IMR-90 (cell line): ENCODE results near the gene ATP5PD. TPM values are rescaled to one million over a fixed set of nuclear protein-coding genes. Genes with fewer than 3 reads are reported as not detected.
"Not testable (repeated sequence)": the region's sequence is repeated elsewhere in the genome, so short reads cannot be mapped to it uniquely, and the experiment has no call there.

Experiments
- ATAC-seq: fragments of 200-7000 bp; cut with Tn5 transposase; 2 replicates; pipeline ENCODE4 v1.9.1; 2020; ENCODE audit warnings: low read depth, mild to moderate bottlenecking, moderate library complexity
- BruUV-seq: library from RNA; stranded (reverse); fragments of 400-500 nt; replicated peaks from 2 replicates; lab custom pipeline; 2021; lab: Mats Ljungman, UMichigan
- CTCF ChIA-PET: fragments of 300-600 bp; formaldehyde crosslinking; extraction: SDS; loops from one replicate; lab custom pipeline; 2021; ENCODE audit warnings: antibody characterized with exemption; lab: Yijun Ruan, JAX
- POLR2A ChIA-PET: fragments of 300-600 bp; sonication (Branson Sonifier 250); formaldehyde crosslinking; loops from one replicate; lab custom pipeline; 2022; ENCODE audit warnings: antibody characterized with exemption; ENCODE audit not compliant: unreplicated experiment; lab: Charles Lee
- DNase-seq: peaks from one replicate; pipeline ENCODE4 v3.0.0; 2013
- H2AFZ ChIP-seq: replicated peaks from 2 replicates; pipeline ENCODE3; 2013; ENCODE audit warnings: low read length, mild to moderate bottlenecking; ENCODE audit not compliant: poor library complexity
- H2AK5ac ChIP-seq: 2 replicates; pipeline ENCODE4 v1.6.1; 2013; ENCODE audit warnings: low read depth, low read length, inconsistent platforms
- H2AK9ac ChIP-seq: replicated peaks from 2 replicates; pipeline ENCODE3; 2013; ENCODE audit warnings: mild to moderate bottlenecking, low read depth, low read length, moderate library complexity; ENCODE audit not compliant: poor library complexity
- H2BK120ac ChIP-seq: 2 replicates; pipeline ENCODE4 v1.6.1; 2013; ENCODE audit warnings: low read depth, low read length, inconsistent platforms
- H2BK15ac ChIP-seq: 3 replicates; pipeline ENCODE4 v1.6.1; 2013; ENCODE audit warnings: low read depth, low read length, inconsistent platforms
- H2BK20ac ChIP-seq: 2 replicates; pipeline ENCODE4 v1.6.1; 2013; ENCODE audit warnings: low read depth, mild to moderate bottlenecking, inconsistent platforms, low read length, moderate library complexity
- H2BK5ac ChIP-seq: 2 replicates; pipeline ENCODE4 v1.6.1; 2013; ENCODE audit warnings: mild to moderate bottlenecking, low read depth, low read length, inconsistent platforms; ENCODE audit not compliant: poor library complexity, severe bottlenecking
- H3K14ac ChIP-seq: replicated peaks from 2 replicates; pipeline ENCODE4 v1.6.1; 2013; ENCODE audit warnings: low read depth, low read length, inconsistent platforms
- H3K18ac ChIP-seq: 2 replicates; pipeline ENCODE4 v1.6.1; 2013; ENCODE audit warnings: low read depth, low read length, control low read depth
- H3K23ac ChIP-seq: 2 replicates; pipeline ENCODE4 v1.6.1; 2013; ENCODE audit warnings: low read depth, low read length, inconsistent platforms
- H3K27ac ChIP-seq: 2 replicates; pipeline ENCODE4 v1.5.1; 2013; ENCODE audit warnings: mild to moderate bottlenecking, control low read depth, low read length; ENCODE audit not compliant: insufficient read depth
- H3K27me3 ChIP-seq: 2 replicates; pipeline ENCODE4 v1.6.1; 2013; ENCODE audit warnings: low read length; ENCODE audit not compliant: control insufficient read depth, insufficient read depth
- H3K36me3 ChIP-seq: 2 replicates; pipeline ENCODE4 v1.6.1; 2013; ENCODE audit warnings: low read length, mixed read lengths; ENCODE audit not compliant: control insufficient read depth, insufficient read depth
- H3K4ac ChIP-seq: 2 replicates; pipeline ENCODE4 v1.6.1; 2013; ENCODE audit warnings: low read depth, low read length, inconsistent platforms
- H3K4me1 ChIP-seq: 2 replicates; pipeline ENCODE4 v1.6.1; 2013; ENCODE audit warnings: low read length, mixed read lengths; ENCODE audit not compliant: control insufficient read depth, insufficient read depth
- H3K4me2 ChIP-seq: 2 replicates; pipeline ENCODE4 v1.6.1; 2013; ENCODE audit warnings: low read depth, mild to moderate bottlenecking, control low read depth, low read length, moderate library complexity
- H3K4me3 ChIP-seq: 2 replicates; pipeline ENCODE4 v1.5.1; 2013; ENCODE audit warnings: low read depth, mild to moderate bottlenecking, control low read depth, low read length, moderate library complexity; ENCODE audit not compliant: insufficient read depth
- H3K56ac ChIP-seq: 2 replicates; pipeline ENCODE4 v1.6.1; 2013; ENCODE audit warnings: low read length, inconsistent platforms; ENCODE audit not compliant: insufficient read depth; ENCODE audit errors: extremely low read depth
- H3K79me1 ChIP-seq, 2 experiments: 2 replicates each; pipeline ENCODE4 v1.6.1; 2013; ENCODE audit warnings: low read length in 2 of 2, inconsistent platforms in 1 of 2, low read depth in 1 of 2
- H3K9ac ChIP-seq: 2 replicates; pipeline ENCODE4 v1.6.1; 2013; ENCODE audit warnings: low read depth, low read length, control low read depth
- H3K9me1 ChIP-seq: 2 replicates; pipeline ENCODE4 v1.6.1; 2013; ENCODE audit warnings: low read length, inconsistent platforms; ENCODE audit not compliant: insufficient read depth
- H3K9me3 ChIP-seq: 2 replicates; pipeline ENCODE4 v1.6.1; 2013; ENCODE audit warnings: low read length; ENCODE audit not compliant: control insufficient read depth, insufficient read depth
- H4K20me1 ChIP-seq: 2 replicates; pipeline ENCODE4 v1.6.1; 2013; ENCODE audit warnings: low read length, inconsistent platforms; ENCODE audit not compliant: insufficient read depth
- H4K5ac ChIP-seq: 2 replicates; pipeline ENCODE4 v1.6.1; 2013; ENCODE audit warnings: mild to moderate bottlenecking, low read depth, low read length, control low read depth
- H4K8ac ChIP-seq, 2 experiments: 2 replicates each; pipeline ENCODE4 v1.6.1; 2013; ENCODE audit warnings: low read depth in 2 of 2, low read length in 2 of 2, control low read depth in 1 of 2, inconsistent platforms in 1 of 2
- H4K91ac ChIP-seq: 2 replicates; pipeline ENCODE4 v1.6.1; 2013; ENCODE audit warnings: low read depth, low read length, inconsistent platforms; ENCODE audit not compliant: insufficient read depth
- WGBS, 2 experiments: methylation state at CpG; one replicate each; pipeline versions ENCODE4 v1.1.5 to v1.1.7; 2013; ENCODE audit warnings: missing lambda C conversion rate in 2 of 2; ENCODE audit not compliant: insufficient read length in 1 of 2; ENCODE audit errors: extremely low coverage in 2 of 2; 5-methylcytosine and 5-hydroxymethylcytosine counted together
- dilution Hi-C: fragments of 300-500 bp; cut with HindIII; formaldehyde crosslinking; loops from one replicate; pipeline ENCODE4 v1.14.3; 2018; ENCODE audit warnings: low sequenced_read_pairs; ENCODE audit not compliant: unreplicated experiment
- in situ Hi-C: fragments of 300-500 bp; cut with MboI; formaldehyde crosslinking; loops from 3 replicates; pipeline ENCODE4 v1.14.3; 2019; ENCODE audit warnings: low sequenced_read_pairs, inconsistent platforms, mixed read lengths
- intact Hi-C: fragments of 100-400 bp; cut with micrococcal nuclease; formaldehyde crosslinking; loops from 2 replicates; pipeline ENCODE4 v1.10.0; 2022
- polyA plus RNA-seq, 3 experiments: library from polyadenylated mRNA; depleted of rRNA; stranded (reverse); fragments of >200 nt; gene quantifications; 2 replicates each; pipeline ENCODE4 v1.2.3, GENCODE V29; 2012; ENCODE audit warnings: low replicate concordance in 1 of 3
- total RNA-seq: library from RNA; depleted of rRNA; stranded (reverse); fragments of >200 nt; gene quantifications from 2 replicates; pipeline ENCODE4 v1.2.3, GENCODE V29; 2012

Gene ATP5PD
- total and polyA plus RNA-seq, 2 of the 4 experiments (the other 2 are of a cell fraction) = 373 to 425 TPM

DNA sequence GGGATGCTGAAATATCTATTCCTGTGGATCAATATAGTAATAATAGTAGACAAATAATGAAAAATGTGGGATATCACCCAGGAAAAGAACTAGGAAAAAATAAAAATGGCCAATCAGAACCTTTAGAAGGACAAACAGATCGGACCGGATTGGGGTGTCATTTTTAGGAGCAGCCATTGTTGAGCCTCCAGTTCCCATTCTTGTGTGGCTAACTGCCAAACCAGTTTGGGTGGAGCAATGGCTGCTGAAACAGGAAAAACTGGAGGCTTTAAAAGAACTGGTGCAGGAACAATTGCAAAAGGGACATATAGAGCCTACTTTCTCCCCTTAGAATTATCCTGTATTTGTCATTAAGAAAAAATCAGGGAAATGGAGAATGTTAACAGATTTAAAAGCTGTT lies 20.1 kb downstream of the ATP5PD start:
- H3K9me3 ChIP-seq, POLR2A ChIA-PET, H4K8ac ChIP-seq, H3K56ac ChIP-seq, DNase-seq, CTCF ChIA-PET, H3K27ac ChIP-seq, H3K9ac ChIP-seq, H3K79me1 ChIP-seq, in situ Hi-C loops, H2BK5ac ChIP-seq, H3K18ac ChIP-seq, H3K4me3 ChIP-seq, H2BK120ac ChIP-seq, H3K4me2 ChIP-seq, H4K20me1 ChIP-seq, intact Hi-C loops, H3K27me3 ChIP-seq, ATAC-seq, H4K5ac ChIP-seq, H2BK15ac ChIP-seq, H3K4ac ChIP-seq, H3K36me3 ChIP-seq, H3K23ac ChIP-seq, BruUV-seq, H2BK20ac ChIP-seq, H2AFZ ChIP-seq, H3K4me1 ChIP-seq, dilution Hi-C loops, H3K9me1 ChIP-seq, H2AK5ac ChIP-seq, H2AK9ac ChIP-seq, H4K91ac ChIP-seq, H3K14ac ChIP-seq: not testable (repeated sequence)
- WGBS, 2 experiments = 93% methylated on average over 2 of the region's 2 CpGs; no CpG with 5 or more reads in 1 of the 2 experiments

- intact Hi-C loops, H4K8ac ChIP-seq, BruUV-seq, H4K91ac ChIP-seq, H3K9me3 ChIP-seq, H2BK15ac ChIP-seq, H4K5ac ChIP-seq, H3K27ac ChIP-seq, H2AFZ ChIP-seq, dilution Hi-C loops, H3K9me1 ChIP-seq, H3K27me3 ChIP-seq, CTCF ChIA-PET, in situ Hi-C loops, H3K14ac ChIP-seq, H2BK20ac ChIP-seq, H2BK5ac ChIP-seq, H3K23ac ChIP-seq, H3K56ac ChIP-seq, H2BK120ac ChIP-seq, POLR2A ChIA-PET, H3K18ac ChIP-seq, ATAC-seq, H3K4me3 ChIP-seq, H3K79me1 ChIP-seq, H2AK9ac ChIP-seq, H3K4ac ChIP-seq, H3K9ac ChIP-seq, H4K20me1 ChIP-seq, H2AK5ac ChIP-seq, H3K4me1 ChIP-seq, DNase-seq, H3K4me2 ChIP-seq: not testable (repeated sequence)
- 100% methylated on average over 2 of the region's 9 CpGs; no CpG with 5 or more reads in 1 of the 2 experiments for WGBS, 2 experiments
- H3K36me3 ChIP-seq = peaks cover 17% of the 10 kb centered on the region
Observed at GRCh38 chr17:75025398-75025734, 21.4 kb downstream of the ATP5PD start.
